ENCODE results near the gene HDAC6. TPM values are rescaled to one million over a fixed set of nuclear protein-coding genes. Genes with fewer than 3 reads are reported as not detected.
A peak's percentile ranks its signal among the peaks of the same experiment; 100 is the strongest.

Gene HDAC6
- total and polyA plus RNA-seq, 5 experiments from 2014 or later = 10.5 to 124 (median 15.9) TPM

GRCh38 chrX:48782795-48783194, 19.1 kb upstream of the HDAC6 start:
- DNase-seq (no peak), ATAC-seq (no peak)
- H3K27me3 Mint-ChIP-seq = no peaks in the 10 kb centered on the region
- no peak overlapping the region for H3K27ac Mint-ChIP-seq
- H3K9me3 Mint-ChIP-seq = no peaks in the 10 kb centered on the region
- H3K4me3 Mint-ChIP-seq = no peak overlapping the region
- H3K36me3 Mint-ChIP-seq = no peaks in the 10 kb centered on the region
- peaks cover 0 to 3% (median 0%) of the 10 kb centered on the region in 4 donors for H3K4me1 Mint-ChIP-seq
- POLR2A ChIA-PET = no interaction called here

- Mint-ChIP-seq H3K27me3 (no peaks in the 10 kb centered on the region), H3K27ac (no peak overlapping the region), H3K4me1 (peaks cover 8 to 19% (median 12%) of the 10 kb centered on the region in 4 donors), H3K4me3 (no peak overlapping the region), H3K36me3 (no peaks in the 10 kb centered on the region), H3K9me3 (peaks cover 0 to 2% (median 0%) of the 10 kb centered on the region in 9 donors)
- POLR2A ChIA-PET = interaction anchor here (0.7 to 1.0 kb wide), 2 partner anchors 16 to 1195 kb away, joined by 3 to 4 read pairs; no protein-coding TSS in a partner anchor
- no peak for DNase-seq
- no peak for ATAC-seq
These were observed 17.1 kb upstream of the HDAC6 start for GRCh38 chrX:48784726-48785125.

DNA sequence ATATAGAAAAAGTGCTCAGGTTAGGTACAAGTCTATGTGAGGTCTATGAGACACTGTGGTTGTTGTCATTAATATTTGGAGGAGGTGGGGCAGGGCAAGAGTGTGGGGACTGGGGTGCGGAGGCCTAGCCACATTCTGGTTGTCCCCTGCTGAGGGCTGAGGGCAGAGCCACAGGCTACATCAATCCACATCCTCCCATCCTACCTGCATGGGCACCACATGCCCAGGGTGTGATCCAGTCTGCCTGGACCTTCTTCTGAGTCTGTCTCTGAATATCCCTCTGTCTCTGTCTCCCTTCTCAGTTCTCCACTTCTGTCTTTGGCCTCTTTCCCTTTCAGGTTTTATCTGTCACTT, 16.7 kb upstream of the HDAC6 start:
- H3K4me3 Mint-ChIP-seq = no peak overlapping the region

DNA sequence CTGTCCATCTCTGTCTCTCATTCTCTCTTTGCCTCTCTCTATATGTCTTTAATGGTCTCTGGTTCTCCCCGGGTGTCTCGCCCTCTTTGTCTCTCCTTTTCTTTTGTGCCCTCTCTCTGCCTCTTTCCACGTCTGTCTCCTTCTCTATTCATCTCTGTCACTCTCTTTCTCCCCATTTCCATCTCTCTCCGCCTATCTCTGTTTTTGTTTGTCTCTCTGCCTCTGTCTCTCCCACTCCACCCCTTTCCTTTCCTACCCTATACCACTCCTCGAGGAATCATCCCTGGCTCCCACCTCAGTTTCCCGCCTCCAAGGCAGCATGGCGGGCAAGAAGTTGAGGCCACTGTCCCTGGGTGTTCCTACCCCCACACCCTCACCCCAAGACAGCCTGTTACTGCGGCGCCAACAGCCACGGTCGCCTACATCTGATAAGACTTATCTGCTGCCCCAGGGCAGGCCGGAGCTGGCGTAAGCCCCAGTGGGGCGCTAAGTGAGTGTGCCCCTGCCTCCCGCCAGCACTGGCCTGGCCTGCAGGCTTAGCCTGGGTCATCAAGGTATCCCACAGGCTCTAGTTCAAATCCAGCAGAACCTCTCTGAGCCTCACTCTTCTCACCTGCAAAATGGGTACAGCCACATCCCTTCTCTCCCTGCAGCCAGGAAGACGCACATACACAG, 16.2 kb upstream of the HDAC6 start:
- H3K27ac Mint-ChIP-seq = peak overlapping the region in 2 of 10 donors; percentile 31 to 80
- H3K4me3 Mint-ChIP-seq = no peak overlapping the region
- DNase-seq (no peak), ATAC-seq (no peak)
- POLR2A ChIA-PET = no interaction called here
- peaks cover 0 to 2% (median 0%) of the 10 kb centered on the region in 9 donors for H3K9me3 Mint-ChIP-seq
- H3K4me1 Mint-ChIP-seq = peaks cover 13 to 24% (median 16%) of the 10 kb centered on the region in 4 donors
- H3K36me3 Mint-ChIP-seq = no peaks in the 10 kb centered on the region
- H3K27me3 Mint-ChIP-seq = no peaks in the 10 kb centered on the region

More for the DNA sequence above, 16.7 kb upstream of the HDAC6 start:
- ATAC-seq = no peak
- no peaks in the 10 kb centered on the region for H3K36me3 Mint-ChIP-seq
- H3K27ac Mint-ChIP-seq = peak overlapping the region in 2 of 10 donors; percentile 8 to 80
- H3K9me3 Mint-ChIP-seq = peaks cover 0 to 2% (median 0%) of the 10 kb centered on the region in 9 donors
- DNase-seq = no peak
- H3K4me1 Mint-ChIP-seq = peaks cover 12 to 23% (median 15%) of the 10 kb centered on the region in 4 donors
- POLR2A ChIA-PET = interaction anchor here (1.0 kb wide), 1 partner anchor 16 kb away, joined by 4 read pairs; no protein-coding TSS in a partner anchor
- no peaks in the 10 kb centered on the region for H3K27me3 Mint-ChIP-seq

- POLR2A ChIA-PET = no interaction called here
- DNase-seq (no peak), ATAC-seq (no peak)
- Mint-ChIP-seq H3K36me3 (no peaks in the 10 kb centered on the region), H3K9me3 (peaks cover 0 to 2% (median 0%) of the 10 kb centered on the region in 9 donors), H3K27ac (peak within 1 kb of the TSS in 2 of 10 donors; percentile 31 to 80), H3K27me3 (no peaks in the 10 kb centered on the region), H3K4me3 (no peak within 1 kb of the TSS), H3K4me1 (peaks cover 13 to 24% (median 16%) of the 10 kb centered on the region in 4 donors)
These were observed 15.5 kb upstream of the HDAC6 start, which contains the start of gene GATA1 for GRCh38 chrX:48786341-48786800. Gene GATA1, plus strand, starts transcription at chrX:48786590. Its CDS starts 4,520 bp downstream, at chrX:48791110.

GRCh38 chrX:48786825-48787504, 14.9 kb upstream of the HDAC6 start:
- no peaks in the 10 kb centered on the region for H3K36me3 Mint-ChIP-seq
- ATAC-seq (no peak), DNase-seq (no peak)
- H3K9me3 Mint-ChIP-seq = peaks cover 0 to 2% (median 0%) of the 10 kb centered on the region in 9 donors
- no peaks in the 10 kb centered on the region for H3K27me3 Mint-ChIP-seq
- H3K27ac Mint-ChIP-seq = peak overlapping the region in 1 of 10 donors; percentile 8
- H3K4me1 Mint-ChIP-seq = peaks cover 13 to 24% (median 16%) of the 10 kb centered on the region in 4 donors
- H3K4me3 Mint-ChIP-seq = no peak overlapping the region
- POLR2A ChIA-PET = no interaction called here

- Mint-ChIP-seq H3K9me3 (peaks cover 0 to 2% (median 0%) of the 10 kb centered on the region in 9 donors), H3K36me3 (no peaks in the 10 kb centered on the region), H3K27me3 (no peaks in the 10 kb centered on the region), H3K4me3 (peak overlapping the region in 1 of 10 donors; percentile 64), H3K27ac (peak overlapping the region in 4 of 10 donors; percentile 16 to 95 (median 50)), H3K4me1 (peaks cover 13 to 24% (median 16%) of the 10 kb centered on the region in 4 donors)
- POLR2A ChIA-PET = no interaction called here
- ATAC-seq (no peak), DNase-seq (no peak)
These were observed 14.1 kb upstream of the HDAC6 start for GRCh38 chrX:48787505-48788443.

- Mint-ChIP-seq H3K9me3 (peaks cover 0 to 2% (median 0%) of the 10 kb centered on the region in 9 donors), H3K4me1 (peaks cover 13 to 24% (median 16%) of the 10 kb centered on the region in 4 donors), H3K27me3 (no peaks in the 10 kb centered on the region), H3K4me3 (peak overlapping the region in 5 of 10 donors; percentile 36 to 75 (median 64)), H3K36me3 (no peaks in the 10 kb centered on the region), H3K27ac (peak overlapping the region in 9 of 10 donors; percentile 37 to 95 (median 72))
- POLR2A ChIA-PET = no interaction called here
- ATAC-seq (peak in 1 of 2 donors; percentile 83), DNase-seq (peak in 2 of 10 donors; percentile 18 to 19)
These were observed 12.3 kb upstream of the HDAC6 start for GRCh38 chrX:48789366-48790220.

GRCh38 chrX:48790477-48790876, 11.4 kb upstream of the HDAC6 start:
- no peaks in the 10 kb centered on the region for H3K27me3 Mint-ChIP-seq
- H3K9me3 Mint-ChIP-seq = peaks cover 0 to 2% (median 0%) of the 10 kb centered on the region in 9 donors
- ATAC-seq (no peak), DNase-seq (no peak)
- POLR2A ChIA-PET = no interaction called here
- peak overlapping the region in 1 of 10 donors; percentile 95 for H3K27ac Mint-ChIP-seq
- H3K36me3 Mint-ChIP-seq = no peaks in the 10 kb centered on the region
- no peak overlapping the region for H3K4me3 Mint-ChIP-seq
- H3K4me1 Mint-ChIP-seq = peaks cover 13 to 24% (median 14%) of the 10 kb centered on the region in 4 donors

DNA sequence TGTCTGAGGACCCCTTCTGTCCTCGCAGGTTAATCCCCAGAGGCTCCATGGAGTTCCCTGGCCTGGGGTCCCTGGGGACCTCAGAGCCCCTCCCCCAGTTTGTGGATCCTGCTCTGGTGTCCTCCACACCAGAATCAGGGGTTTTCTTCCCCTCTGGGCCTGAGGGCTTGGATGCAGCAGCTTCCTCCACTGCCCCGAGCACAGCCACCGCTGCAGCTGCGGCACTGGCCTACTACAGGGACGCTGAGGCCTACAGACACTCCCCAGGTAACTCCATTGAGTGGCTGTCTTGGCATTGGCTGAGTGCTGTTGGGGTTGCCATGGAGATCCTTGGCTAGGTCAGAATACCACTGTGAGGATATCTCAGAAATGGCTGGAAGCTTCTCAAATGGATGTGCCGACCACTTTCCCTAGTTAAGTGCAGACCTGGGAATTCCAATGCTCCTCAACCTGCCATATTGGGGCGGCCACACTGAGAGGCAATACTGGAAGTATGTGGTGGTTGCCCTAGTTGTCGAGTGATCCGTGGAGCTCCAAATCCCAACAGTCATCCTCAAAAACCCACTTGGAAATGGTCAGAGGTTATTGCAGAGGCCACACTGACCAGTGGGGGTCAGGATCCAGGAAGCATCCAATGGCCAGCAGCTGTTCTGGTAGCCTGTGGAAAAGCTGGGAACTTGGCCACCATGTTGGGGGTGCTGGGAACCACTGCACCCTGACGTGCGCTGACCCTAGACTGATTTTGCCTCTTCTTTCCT, 10.6 kb upstream of the HDAC6 start:
- H3K9me3 Mint-ChIP-seq = peaks cover 0 to 2% (median 0%) of the 10 kb centered on the region in 9 donors
- H3K27ac Mint-ChIP-seq = peak overlapping the region in 1 of 10 donors; percentile 95
- POLR2A ChIA-PET = no interaction called here
- DNase-seq (no peak), ATAC-seq (no peak)
- H3K4me1 Mint-ChIP-seq = peaks cover 13 to 24% (median 14%) of the 10 kb centered on the region in 4 donors
- no peaks in the 10 kb centered on the region for H3K36me3 Mint-ChIP-seq
- no peak overlapping the region for H3K4me3 Mint-ChIP-seq
- H3K27me3 Mint-ChIP-seq = no peaks in the 10 kb centered on the region

DNA sequence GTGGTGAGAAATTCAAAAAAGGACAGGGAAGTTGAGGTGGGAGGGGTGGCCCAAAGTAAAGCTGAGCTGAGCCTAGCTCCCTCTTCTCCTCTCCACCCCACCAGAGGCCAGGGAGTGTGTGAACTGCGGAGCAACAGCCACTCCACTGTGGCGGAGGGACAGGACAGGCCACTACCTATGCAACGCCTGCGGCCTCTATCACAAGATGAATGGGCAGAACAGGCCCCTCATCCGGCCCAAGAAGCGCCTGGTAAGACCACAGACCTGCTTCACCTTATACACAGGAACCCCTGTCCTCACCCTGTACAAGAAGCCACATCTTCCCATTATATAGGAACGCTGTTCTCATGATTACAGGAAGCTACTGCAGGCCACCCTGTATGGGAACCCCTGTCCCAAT, 9.6 kb upstream of the HDAC6 start:
- Mint-ChIP-seq H3K36me3 (no peaks in the 10 kb centered on the region), H3K4me1 (peaks cover 13 to 24% (median 14%) of the 10 kb centered on the region in 4 donors), H3K4me3 (no peak overlapping the region), H3K27ac (no peak overlapping the region), H3K9me3 (peaks cover 0 to 2% (median 0%) of the 10 kb centered on the region in 9 donors), H3K27me3 (no peaks in the 10 kb centered on the region)
- POLR2A ChIA-PET = no interaction called here
- ATAC-seq (no peak), DNase-seq (no peak)

All from naive thymus-derived CD8-positive, alpha-beta T cell (primary cell).